GM19467 (cell line): ENCODE data around the gene CISD2.
"Not testable (repeated sequence)": the region's sequence is repeated elsewhere in the genome, so short reads cannot be mapped to it uniquely, and the experiment has no call there.

Experiments
- ATAC-seq: cut with Tn5 transposase; IDR thresholded peaks from one replicate; pipeline ENCODE4 v1.9.1; 2021; ENCODE audit warnings: mild to moderate bottlenecking, moderate library complexity; ENCODE audit not compliant: unreplicated experiment

Gene CISD2, protein sequence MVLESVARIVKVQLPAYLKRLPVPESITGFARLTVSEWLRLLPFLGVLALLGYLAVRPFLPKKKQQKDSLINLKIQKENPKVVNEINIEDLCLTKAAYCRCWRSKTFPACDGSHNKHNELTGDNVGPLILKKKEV

DNA sequence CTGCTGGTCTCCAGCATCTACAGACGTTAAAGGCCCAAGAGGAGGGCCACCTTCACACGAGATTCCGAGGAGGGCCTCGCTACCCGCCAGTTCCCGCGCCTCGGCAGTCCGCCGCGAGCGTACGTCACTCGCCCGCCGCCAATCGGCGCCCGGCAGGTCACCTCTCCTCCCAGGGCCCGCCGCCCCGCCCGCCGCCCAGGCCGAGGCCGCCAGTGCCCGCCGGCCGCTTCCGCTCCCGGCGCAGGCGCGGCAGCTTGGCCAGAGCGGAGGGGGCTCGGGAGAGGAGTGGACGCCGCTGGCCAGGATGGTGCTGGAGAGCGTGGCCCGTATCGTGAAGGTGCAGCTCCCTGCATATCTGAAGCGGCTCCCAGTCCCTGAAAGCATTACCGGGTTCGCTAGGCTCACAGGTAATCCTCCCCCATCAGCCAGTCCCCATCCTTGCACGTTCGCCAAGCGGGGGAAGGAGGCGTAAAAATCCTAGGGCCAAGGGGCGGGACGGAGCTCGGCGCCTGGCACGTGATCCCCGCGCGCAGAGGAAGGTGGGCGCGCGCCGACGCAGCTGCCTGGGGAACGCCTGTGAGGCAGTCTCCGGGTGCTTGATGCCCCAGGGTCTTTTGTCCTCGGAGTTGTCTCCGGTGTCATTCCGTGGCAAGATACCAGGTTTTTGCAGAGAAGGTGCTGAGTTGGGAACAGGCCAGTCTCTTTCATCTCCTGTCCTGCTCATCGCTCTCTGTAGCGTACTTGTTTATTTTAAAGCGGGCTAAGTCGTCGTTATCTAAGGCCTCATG is at the start of gene CISD2:
CISD2 (plus strand) TSS at position 212 of the 788 bp plus-strand sequence; CDS start at position 305, 93 bp downstream.
- ATAC-seq, result peak; percentile 88

DNA sequence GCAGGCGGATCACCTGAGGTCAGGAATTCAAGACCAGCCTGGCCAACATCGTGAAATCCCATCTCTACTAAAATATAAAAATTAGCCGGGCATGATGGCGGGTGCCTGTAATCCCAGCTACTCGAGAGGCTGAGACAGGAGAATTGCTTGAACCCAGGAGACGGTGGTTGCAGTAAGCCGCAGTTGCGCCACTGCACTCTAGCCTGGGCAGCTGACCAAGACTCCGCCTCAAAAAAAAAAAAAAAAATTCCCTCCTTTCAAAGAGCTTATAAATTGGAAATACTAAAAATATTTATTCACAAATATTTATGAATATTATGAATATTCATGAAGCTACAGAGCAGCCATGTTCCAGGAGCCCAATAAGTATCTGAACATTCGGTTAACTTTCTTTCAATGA is 49.7 kb upstream of the CISD2 start:
- ATAC-seq, result not testable (repeated sequence)

DNA sequence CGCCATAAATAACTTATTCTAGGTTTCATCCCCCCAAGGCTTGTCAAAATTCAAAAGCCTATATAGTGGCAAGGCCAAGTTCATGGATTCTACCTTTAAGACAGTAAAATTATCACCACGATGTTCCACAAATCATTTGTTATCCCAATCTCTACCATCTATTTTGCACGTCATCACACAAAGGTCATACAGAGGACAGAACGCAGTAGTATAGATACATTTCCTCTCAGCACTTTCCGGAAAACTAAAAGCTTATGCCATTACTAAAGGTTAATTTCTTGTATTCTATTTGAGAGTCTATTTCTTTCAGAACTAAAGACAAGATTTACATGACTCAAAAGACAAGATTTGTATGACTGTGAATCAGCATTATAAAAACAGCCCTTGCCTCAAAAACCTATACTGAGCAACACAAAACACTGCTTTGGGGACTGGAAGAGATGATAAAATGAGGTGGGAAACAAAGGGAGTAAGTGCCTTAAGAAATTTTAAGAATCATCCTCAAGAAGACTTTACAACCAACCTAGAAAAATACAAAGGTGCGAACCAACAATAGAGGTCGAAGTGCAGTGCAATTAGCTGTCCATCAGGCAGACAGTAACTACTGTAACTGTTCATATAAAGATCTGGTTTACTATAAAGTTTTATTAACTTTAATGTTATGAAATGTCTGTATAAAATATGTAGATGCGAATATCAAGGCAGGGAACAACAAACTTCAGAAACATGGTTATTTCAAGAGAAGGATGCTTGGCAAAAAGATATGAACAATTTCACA is 49.0 kb upstream of the CISD2 start:
- ATAC-seq, result no peak

DNA sequence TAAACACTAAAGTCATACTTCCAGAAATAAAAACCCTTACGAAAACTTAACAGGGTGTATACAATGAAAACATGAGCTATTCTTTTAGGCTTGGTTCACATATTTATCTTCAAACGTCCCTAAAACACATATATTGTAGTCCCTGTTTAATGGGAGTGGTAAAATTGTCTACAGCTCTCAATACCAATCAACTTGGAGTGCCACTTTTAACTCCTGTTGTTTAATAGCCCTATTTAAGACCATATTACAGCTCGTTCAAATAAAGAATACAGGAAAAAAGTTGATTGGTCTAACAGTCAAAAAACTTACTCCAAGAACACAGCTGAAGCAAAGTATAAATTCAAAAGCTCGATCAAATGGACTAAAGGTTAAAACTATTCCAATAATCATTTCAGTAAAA is 45.3 kb upstream of the CISD2 start:
- ATAC-seq, result no peak

DNA sequence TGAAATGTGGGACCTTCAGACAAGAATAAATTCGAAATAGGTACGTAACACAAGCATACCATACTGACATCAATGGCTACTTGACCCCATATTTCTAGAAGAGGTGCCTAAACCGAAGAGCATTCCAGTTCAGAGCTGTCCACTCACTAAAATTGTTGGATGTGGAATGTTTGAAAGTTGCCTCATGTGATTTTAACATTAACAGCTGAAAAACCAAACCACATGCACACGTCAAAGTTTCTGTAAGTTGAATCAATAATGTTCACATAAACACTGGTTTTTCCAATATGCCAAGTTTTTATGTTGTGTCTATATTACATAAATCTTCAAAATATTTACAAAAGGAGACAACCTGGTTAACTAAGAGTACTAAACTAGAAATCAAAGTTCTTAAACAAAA is 44.9 kb upstream of the CISD2 start:
- no peak for ATAC-seq

DNA sequence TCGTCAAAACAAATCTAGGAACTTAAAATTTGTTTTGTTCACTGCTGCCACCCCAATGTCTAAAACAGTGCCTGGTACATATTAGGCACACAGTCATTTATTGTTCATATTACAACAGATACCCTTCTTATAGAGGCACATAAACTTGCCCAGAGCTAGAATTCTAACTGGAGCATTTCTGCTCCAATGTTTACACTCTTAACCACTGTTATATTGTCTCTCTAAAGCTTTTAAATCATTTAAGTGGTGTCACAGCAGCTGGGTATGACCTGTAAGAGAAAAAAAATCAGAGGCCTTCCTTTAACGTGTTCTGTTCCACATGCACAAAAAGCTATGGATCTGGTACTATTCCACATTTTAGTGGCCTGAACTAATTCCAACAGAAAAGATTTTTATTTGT is 44.4 kb upstream of the CISD2 start:
- no peak for ATAC-seq

DNA sequence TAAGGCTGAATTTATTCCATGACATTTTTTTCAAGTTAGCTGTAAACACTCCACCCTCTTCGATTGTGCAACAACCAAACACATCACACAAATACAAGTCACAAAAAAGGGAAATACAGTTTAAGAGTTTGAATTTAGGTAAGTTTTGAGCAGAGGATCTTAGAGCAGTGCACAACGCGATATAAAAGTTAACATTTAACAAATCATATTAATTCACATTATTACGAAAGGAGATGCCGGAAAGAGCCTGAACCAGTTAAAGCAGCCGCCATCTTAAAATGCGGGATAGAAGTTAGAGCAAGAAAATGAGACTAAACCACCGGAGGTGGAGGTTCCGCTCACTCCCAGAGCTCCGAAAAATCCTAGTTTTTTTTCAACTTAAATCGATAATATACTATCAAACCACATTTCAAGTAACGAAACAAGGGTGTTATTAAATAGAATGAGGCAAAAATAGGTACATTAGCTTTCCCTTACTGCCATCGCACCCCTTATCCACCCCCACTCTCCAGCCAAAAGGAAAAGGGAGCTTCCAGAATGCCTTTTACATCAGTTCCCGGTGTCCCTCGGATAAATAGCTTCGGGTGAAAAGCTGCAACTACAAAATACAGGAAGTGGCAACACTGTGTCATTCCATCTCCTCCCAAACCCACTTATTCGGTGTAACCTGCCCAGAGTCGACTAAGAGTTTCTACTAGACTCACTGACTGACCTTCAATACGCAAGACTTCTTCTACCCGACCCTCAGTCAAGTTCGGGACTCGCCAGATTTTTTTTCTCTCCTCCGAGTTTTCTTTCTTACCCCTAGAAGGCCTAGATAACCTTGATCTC is 43.3 kb upstream of the CISD2 start:
- no peak for ATAC-seq

DNA sequence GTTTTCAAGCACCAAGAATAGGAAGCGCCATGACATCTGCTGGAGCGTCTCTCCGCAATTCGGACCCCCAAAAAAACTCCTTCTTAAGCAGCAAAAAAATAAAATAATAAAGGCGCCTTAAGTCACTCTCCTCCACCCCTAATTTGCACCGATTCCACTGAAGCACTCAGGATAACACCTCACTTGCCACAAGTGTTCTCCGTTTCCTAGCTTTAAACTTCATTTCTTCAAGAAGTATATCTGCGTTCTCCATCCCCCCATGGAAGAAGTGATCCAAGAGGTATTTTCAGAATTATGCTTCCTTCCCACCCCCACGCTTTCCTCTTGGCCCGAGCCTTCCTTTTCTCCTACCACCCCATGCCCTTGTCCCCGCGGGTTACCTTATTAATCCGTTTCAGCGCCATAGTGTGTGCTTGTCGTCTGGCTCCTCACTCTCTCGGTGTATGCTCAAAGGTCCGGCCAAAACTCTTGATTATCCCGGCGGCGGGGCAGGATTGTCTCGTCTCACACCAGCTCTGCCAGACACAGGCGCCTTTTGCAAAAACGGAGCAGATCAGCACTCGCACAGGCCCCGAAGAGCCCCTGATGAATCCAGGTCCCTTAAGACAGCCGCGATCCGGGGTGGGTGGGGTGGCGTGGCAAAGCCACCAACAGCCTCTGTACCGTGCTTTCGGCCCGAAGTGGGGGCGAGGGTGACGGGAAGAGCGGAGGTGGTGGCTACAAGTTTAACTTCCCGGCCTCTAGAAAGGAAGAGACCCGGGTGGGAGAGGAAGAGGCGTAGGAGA is 42.5 kb upstream of the CISD2 start:
- ATAC-seq, result no peak

DNA sequence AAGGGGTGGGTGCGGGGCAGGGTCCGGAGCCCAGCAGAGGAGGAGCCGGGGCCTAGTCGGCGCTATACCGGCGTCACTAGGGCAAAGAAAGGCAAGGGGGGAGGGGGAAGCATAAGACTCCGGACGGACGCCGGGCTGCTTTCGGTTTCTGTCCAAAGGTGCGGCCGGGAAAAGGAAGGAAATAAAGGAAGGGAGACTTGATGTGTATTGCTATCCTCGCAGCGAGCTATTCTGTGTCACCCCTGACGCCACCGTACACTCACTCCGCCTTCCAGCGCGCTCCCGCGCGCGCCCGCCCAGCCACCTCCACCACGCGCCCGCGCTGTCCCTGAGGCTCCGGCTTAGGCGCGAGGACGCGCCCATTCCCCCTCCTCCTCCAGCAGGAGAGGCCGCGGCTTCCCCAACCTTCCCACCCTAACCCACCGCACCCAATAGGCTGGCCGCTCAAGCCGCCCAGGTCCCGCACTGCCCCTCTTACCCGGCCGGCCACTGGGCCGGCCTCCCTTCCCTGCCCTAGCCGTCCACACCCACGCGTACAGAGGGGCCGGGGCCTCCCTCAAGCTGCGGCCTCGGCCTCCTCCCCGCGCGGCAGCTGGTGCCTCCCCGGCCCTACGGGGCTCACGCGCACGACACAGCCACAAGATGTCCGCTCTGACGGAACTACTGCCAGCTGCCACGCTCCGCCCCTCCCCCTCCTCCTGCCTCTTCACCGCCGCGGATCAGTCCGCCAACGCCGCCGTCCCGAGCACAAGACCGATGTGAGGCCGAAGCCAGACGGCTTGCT is 41.7 kb upstream of the CISD2 start, which contains the start of gene UBE2D3:
UBE2D3 (minus strand) TSS at position 662 of the 784 bp plus-strand sequence. CDS start 1,043 bp downstream, outside the sequence.
- ATAC-seq, result peak; percentile 22

DNA sequence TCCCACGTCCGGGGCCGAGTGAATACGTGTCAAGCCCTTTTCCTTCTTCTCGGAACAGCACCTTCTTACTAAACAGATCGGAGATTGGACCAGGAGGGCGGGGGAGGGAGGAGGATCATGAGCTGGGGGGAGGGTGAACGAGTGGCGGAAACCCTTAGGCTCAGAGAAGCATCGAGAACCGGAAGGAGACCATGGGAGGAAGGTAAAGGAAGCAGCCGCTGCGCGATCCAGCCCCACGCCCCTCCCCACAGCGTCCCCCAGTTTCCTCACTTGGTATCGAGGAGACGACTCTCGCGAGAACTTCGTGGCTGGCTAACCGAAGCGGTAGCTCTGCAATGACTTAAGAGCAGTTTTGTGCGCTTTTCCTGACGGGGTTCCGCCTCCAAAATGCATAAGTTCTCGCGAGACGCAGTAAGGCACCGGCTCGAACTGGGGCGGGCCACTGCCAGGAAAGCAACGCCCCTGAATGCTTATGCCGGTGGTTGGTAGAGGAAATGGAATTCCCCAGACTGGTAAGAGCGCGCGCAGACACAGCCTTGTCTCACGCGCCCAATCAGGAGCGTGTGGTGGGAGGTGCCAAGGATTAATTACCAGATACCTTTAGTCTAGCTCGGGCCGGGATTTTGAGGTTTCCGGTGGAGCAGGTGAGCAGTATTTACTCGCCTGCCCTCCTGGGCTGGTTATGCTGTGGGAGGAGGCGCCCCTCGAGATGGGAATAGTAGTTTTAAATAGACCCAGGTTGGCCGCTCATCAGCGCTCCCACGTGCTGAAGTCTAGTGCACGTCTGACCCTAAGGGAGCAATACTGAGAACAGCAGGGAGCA is 40.9 kb upstream of the CISD2 start:
- ATAC-seq, result peak; percentile 81

DNA sequence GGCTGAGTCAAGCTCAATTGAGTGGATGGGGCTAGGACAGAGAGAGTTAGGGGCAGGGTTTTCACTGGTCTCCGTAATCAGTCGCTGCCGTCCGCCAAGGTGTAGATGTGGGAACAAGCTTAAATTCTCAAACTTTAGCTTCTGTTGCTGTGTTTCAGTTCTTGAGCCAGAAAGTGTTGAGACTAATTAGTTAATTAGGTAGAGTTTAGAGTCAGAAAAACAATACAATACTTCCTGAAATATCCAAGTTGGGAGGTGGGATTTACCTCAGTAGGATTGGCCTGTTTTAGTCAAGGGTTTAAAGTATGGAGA is 40.3 kb upstream of the CISD2 start:
- ATAC-seq, result no peak

DNA sequence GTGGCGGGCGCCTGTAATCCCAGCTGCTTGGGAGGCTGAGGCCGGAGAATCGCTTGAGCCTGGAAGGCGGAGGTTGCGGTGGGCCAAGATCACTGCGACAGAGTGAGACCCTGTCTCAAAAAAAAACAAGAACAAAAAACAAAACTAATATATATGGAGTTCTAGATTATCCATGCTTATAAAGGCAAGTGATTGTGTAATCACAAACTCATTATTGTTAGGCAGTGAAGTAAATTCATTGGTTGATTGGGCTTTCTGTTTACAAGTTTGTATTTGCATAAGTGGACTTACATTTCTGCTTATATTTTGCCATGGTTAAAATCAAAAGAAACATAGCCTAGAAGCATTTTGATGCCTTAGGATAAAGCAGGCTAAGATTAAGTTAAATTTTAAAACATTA is 39.0 kb upstream of the CISD2 start:
- no peak for ATAC-seq

DNA sequence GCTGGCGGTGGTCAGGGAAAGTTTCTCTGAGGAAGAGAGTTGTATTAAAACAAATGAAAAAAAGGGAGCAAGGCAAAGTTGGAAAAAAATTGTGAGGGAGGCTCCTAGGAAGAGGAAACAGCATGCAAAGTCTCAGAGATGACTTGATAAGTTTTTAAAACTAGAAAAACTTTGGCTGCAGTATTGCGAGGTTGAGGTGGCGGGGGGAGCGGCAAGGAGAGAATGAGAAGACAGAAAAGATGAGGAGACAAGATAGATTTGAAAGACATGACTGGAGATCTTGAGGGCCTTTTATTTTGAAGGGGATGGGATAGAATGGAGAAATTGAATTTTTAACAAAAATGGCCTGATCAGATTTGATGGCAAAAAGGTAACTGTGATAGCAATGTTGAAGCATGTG is 36.7 kb upstream of the CISD2 start:
- no peak for ATAC-seq

DNA sequence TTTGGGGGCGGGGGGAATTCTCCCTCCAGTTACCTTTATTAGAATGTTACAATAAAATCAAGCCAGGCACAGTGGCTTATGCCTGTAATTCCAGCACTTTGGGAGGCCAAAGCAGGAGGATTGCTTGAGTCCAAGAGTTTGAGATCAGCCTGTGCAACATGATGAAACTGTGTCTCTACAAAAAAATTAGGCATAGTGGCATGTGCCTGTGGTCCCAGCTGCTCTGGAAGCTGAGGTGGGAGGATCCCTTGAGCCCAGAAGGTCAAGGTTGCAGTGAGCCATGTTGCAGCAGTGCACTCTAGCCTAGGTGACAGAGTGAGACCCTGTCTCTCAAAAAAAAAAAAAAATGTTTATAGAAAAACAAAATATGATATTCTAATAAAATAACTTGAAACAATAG is 36.1 kb upstream of the CISD2 start:
- no peak for ATAC-seq

DNA sequence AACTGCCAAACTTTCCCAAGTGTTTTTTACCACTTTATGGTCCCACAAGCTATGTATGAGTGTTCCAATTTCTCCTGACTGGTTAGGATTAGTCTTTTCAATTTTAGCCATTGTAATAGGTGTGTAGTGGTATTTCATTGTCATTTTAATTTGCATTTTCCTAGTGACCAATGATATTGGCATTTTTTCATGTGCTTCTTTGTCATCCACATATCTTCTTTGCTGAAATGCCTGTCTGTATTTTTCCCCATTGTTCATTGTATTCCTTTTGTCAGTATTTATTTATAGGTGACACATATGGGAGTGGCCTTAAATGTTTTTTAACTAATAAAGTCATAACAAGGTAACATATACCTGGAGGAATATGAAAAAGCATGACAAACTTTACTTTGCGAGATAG is 32.2 kb upstream of the CISD2 start:
- no peak for ATAC-seq

DNA sequence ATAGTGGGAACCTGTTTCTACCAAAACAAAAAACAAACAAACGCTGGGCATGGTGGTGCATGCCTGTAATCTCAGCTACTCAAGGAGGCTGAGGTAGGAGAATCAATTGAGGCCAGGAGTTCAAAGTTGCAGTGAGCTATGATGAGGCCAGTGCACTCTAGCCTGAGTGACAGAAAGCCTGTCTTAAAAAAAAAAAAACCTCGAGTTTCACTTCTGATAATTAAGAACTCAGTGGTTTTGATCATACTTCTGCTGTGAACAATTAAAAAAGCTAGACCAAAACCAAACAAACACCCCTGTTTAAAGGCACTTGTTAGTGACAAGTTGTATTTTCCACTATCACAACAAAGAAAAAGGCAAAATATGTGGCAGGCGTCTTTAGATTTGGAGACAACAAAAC is 26.4 kb upstream of the CISD2 start:
- ATAC-seq, result no peak

DNA sequence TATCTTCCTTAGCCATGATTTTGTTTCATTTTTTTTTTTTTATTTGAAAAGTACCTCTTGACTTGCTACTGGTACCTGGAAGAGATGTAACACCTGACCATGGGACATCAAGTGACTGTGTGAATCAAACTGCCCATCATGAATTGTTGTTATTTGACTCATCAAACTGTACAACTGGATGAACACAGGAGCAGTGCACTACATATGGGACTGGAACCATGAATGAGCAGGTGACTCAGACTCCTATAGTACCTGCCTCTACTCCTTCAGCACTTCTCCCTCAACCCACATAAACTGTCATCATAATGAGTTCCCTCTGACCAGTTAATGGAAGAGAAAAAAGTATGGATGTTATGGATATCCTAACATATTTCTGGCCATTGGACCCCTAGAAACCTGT is 25.5 kb upstream of the CISD2 start:
- no peak for ATAC-seq

DNA sequence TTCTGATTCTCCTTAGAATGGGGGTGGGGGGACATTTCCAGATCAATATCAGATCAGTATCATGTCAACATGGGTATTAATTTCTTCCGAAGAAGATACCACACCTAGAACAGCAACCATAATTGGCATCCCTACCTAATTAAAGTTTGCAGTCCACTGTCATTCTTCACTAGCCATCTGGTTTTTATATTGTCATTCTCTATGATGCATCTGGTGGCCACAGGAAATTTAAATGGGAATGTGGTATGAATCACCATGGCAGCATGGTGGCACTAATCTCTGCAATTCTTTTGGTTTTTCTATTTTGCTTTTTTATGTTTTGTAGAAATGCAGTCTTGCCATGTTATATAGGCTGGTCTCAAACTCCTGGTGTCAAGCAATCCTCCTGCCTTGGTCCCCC is 24.9 kb upstream of the CISD2 start:
- no peak for ATAC-seq

DNA sequence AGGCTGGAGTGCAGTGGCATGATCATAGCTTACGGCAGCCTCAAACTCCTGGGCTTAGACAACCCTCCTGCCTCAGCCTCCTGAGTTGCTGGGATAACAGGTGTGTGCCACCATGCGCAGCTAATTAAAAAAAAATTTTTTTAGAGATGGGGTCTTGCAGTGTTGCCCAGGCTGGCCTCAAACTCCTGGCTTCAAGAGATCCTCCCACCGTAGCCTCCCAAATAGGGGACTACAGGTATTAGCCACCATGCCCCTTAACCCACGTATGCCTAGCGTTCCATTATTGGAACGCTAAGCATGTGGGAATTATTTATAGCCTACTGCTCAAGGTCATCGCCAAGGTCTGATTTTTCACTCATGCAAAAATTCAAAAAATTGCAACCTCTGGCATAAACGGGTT is 21.1 kb upstream of the CISD2 start:
- ATAC-seq, result no peak
